Progenitor cell of endocrine pancreas (in vitro differentiated cells): ENCODE measurements around the gene GAS2. TPM values are rescaled to one million over a fixed set of nuclear protein-coding genes. Genes with fewer than 3 reads are reported as not detected.
A peak's percentile ranks its signal among the peaks of the same experiment; 100 is the strongest.

ENCODE experiments used
- DNase-seq: peaks from one replicate; pipeline ENCODE4 v3.0.0; 2021; ENCODE audit warnings: low spot score; ENCODE audit not compliant: unreplicated experiment
- H3K27ac Mint-ChIP-seq: 2 replicates; pipeline ENCODE4 v1.8.0; 2021; ENCODE audit warnings: mild to moderate bottlenecking, moderate library complexity, mixed read lengths
- H3K27me3 Mint-ChIP-seq: 2 replicates; pipeline ENCODE4 v1.8.0; 2021; ENCODE audit warnings: mixed read lengths
- H3K36me3 Mint-ChIP-seq: 2 replicates; pipeline ENCODE4 v1.8.0; 2022; ENCODE audit warnings: mixed read lengths; ENCODE audit not compliant: insufficient read depth
- H3K4me1 Mint-ChIP-seq: 2 replicates; pipeline ENCODE4 v1.8.0; 2021; ENCODE audit warnings: low read depth, mixed read lengths
- H3K4me3 Mint-ChIP-seq: 2 replicates; pipeline ENCODE4 v1.8.0; 2021; ENCODE audit warnings: low read depth, mild to moderate bottlenecking, moderate library complexity, mixed read lengths
- H3K9me3 Mint-ChIP-seq: 2 replicates; pipeline ENCODE4 v1.8.0; 2021; ENCODE audit warnings: low read depth, mixed read lengths
- total RNA-seq: library from RNA; stranded (reverse); gene quantifications from 2 replicates; pipeline ENCODE4 v1.2.1, GENCODE V29; 2021
- TF ChIP-seq, protein P1 (sequence below): fragments of 200-600 bp; sonication (generic); IDR thresholded peaks from one replicate; pipeline ENCODE4 v1.5.0; 2021; ENCODE audit warnings: antibody characterized with exemption, mild to moderate bottlenecking; ENCODE audit not compliant: unreplicated experiment

GAS2 gene
- total RNA-seq, 1 donor from 2014 or later, result 14.5 TPM

DNA sequence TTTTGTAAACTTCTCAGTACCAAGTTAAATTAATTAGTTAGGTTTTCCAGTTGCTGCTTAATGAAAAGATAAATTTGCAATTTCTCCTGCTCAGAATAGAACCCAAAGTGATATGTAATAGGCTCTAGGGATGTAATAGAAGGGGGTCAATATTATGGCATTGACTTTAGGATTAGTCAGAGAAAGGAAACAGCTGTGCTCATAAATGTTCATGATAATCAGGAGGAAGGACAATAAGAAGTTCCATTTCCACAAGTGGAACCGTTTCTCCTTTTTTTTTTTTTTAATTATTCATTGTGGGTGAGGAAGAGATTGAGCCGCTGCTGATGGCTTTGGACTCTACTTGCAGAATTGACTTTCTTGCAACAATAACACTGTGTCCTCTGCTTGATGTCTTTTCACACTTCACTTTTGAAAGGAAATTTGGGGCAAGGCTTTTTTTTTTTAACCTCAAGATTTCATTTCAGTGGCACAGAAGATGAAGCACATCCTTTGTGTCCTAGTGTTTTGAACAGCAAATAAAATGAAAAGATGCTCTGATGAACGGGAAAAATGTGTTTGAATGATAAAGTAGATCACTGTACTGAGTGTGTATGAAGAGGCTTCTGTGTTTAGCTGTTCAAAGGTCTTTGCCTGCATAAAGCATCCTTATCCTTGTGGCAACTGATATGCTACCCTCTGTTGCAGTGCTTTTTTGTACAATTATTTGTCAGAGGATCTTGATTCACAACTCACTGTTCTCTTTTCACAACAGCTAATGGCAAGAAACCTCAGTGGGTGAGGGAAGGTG lies 62.4 kb downstream of the GAS2 start:
- Mint-ChIP-seq H3K27me3 (no peaks in the 10 kb centered on the region), H3K4me1 (peaks cover 2% of the 10 kb centered on the region), H3K9me3 (no peaks in the 10 kb centered on the region), H3K36me3 (no peaks in the 10 kb centered on the region), H3K4me3 (no peak overlapping the region), H3K27ac (no peak overlapping the region)
- TF ChIP-seq, protein P1, sequence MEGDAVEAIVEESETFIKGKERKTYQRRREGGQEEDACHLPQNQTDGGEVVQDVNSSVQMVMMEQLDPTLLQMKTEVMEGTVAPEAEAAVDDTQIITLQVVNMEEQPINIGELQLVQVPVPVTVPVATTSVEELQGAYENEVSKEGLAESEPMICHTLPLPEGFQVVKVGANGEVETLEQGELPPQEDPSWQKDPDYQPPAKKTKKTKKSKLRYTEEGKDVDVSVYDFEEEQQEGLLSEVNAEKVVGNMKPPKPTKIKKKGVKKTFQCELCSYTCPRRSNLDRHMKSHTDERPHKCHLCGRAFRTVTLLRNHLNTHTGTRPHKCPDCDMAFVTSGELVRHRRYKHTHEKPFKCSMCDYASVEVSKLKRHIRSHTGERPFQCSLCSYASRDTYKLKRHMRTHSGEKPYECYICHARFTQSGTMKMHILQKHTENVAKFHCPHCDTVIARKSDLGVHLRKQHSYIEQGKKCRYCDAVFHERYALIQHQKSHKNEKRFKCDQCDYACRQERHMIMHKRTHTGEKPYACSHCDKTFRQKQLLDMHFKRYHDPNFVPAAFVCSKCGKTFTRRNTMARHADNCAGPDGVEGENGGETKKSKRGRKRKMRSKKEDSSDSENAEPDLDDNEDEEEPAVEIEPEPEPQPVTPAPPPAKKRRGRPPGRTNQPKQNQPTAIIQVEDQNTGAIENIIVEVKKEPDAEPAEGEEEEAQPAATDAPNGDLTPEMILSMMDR, result no peak
- no peak for DNase-seq

DNA sequence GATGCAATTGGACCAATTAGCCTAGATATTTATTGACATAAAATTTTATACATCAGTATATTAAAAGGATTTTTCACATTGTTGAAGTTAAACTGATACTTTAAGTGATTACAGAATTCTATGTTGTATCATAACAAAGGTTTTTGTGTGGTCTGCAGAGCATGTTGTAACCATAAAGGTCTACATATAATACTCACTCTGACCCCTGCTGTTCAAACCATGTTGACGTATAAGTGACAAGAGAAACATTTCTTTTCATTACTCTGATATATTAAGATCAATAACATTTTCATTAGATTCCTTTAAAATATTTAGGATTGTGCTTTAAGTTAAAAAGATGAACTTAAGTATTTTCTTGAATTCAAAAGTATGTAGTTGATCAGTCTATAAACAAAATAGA lies 63.9 kb downstream of the GAS2 start:
- TF ChIP-seq, protein P1, result peak; percentile 23
- H3K27me3 Mint-ChIP-seq, result no peaks in the 10 kb centered on the region
- H3K9me3 Mint-ChIP-seq, result no peaks in the 10 kb centered on the region
- DNase-seq, result no peak
- no peaks in the 10 kb centered on the region for H3K36me3 Mint-ChIP-seq
- peaks cover 2% of the 10 kb centered on the region for H3K4me1 Mint-ChIP-seq
- no peak overlapping the region for H3K4me3 Mint-ChIP-seq
- no peak overlapping the region for H3K27ac Mint-ChIP-seq

DNA sequence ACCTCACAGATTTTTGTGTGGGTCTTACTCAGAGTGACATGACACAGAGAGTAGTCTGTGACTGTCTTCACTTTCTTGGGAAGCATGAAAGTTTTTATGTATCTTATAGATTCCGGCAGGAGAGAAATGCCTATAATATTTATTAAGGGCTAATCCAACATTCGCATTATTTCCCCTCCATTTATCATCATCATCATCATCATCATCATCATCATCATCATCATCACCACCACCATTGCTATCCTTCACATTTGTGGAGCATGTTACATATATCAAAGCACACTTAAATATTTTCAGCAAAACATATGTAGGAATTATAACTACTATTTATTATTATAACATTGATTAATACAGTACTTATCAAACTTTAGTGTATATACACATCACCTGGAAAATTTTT lies 66.2 kb downstream of the GAS2 start:
- no peaks in the 10 kb centered on the region for H3K27me3 Mint-ChIP-seq
- H3K4me3 Mint-ChIP-seq, result no peak overlapping the region
- no peaks in the 10 kb centered on the region for H3K9me3 Mint-ChIP-seq
- peaks cover 2% of the 10 kb centered on the region for H3K4me1 Mint-ChIP-seq
- no peaks in the 10 kb centered on the region for H3K36me3 Mint-ChIP-seq
- DNase-seq, result no peak
- no peak overlapping the region for H3K27ac Mint-ChIP-seq
- TF ChIP-seq, protein P1, result no peak

DNA sequence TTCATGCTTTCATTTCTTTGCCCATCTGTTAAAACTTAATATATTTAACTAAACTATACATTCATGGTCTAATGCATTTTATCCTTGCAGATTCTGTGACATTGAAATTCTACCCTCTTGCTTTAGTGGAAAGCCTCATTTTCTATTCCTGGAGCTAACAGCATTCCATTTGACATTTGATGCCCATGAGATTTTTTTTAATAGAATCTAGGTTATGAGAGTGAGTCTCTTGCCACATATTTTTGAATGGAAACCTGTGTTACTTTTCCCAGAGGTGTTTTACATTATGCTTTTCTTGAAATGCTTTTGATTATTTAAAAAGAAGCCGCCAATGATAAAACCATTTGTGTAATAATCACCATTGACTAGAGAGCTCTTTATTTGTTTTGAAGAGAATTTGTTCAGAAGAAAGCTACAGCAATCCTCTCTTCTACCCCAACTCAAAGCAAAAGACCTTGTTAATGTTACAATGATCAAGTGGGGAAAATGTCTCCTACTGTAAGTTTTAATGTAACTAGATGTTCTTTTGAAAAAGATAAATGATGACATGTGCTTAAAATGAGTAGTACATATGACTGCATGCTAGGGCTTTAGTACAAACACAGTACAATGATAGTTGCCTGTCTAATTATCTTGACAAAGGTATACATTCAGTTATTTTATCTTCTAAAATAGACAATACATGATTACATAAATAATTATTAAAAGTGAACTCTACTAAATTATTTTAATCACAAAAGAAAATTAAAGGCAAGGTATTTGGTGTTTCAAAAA lies 67.3 kb downstream of the GAS2 start:
- Mint-ChIP-seq H3K4me1 (no peaks in the 10 kb centered on the region), H3K27me3 (no peaks in the 10 kb centered on the region), H3K4me3 (no peak overlapping the region), H3K36me3 (no peaks in the 10 kb centered on the region), H3K9me3 (no peaks in the 10 kb centered on the region), H3K27ac (no peak overlapping the region)
- TF ChIP-seq, protein P1, result no peak
- no peak for DNase-seq

DNA sequence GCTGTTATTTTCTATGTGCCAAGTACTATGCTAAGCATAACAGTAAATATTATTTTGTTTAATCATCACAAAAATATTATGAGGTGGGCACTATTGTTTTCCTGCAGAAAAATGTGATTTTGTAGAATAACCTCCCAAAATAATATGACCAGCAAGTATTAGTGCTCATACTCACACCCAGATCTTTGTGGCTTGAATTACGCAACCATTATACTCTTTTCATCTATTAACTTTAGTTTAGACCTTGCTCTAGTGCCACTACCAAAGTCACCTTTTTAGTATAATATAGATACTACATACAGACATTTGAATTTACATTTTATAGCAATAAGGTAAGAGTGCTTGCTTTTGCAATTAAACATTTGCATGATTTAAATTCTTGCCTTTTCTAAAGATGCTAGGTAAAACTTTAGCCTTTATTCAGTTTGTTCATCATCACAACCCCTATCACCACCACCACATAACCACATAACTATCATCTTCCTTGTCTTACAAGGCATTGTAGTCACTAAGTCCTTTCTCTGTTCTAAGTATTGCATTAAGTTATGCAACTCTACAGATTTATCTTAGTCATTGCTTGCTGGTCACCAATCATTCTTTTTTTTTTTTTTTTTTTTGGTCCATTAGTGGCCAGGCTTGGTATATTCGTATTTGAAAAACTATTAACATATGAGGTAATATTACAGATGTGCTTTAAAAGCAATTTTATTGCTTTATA lies 68.4 kb downstream of the GAS2 start:
- Mint-ChIP-seq H3K36me3 (no peaks in the 10 kb centered on the region), H3K9me3 (no peaks in the 10 kb centered on the region), H3K27ac (no peak overlapping the region), H3K4me3 (no peak overlapping the region), H3K27me3 (no peaks in the 10 kb centered on the region), H3K4me1 (no peaks in the 10 kb centered on the region)
- TF ChIP-seq, protein P1, result no peak
- DNase-seq, result no peak
